HG02943 (cell line): Measurements from ENCODE around the gene DIAPH3.

Experiments used
- ATAC-seq: cut with Tn5 transposase; IDR thresholded peaks from one replicate; pipeline ENCODE4 v1.9.1; 2021; ENCODE audit warnings: mild to moderate bottlenecking, low read depth, moderate library complexity; ENCODE audit not compliant: unreplicated experiment

The DIAPH3 gene

DNA sequence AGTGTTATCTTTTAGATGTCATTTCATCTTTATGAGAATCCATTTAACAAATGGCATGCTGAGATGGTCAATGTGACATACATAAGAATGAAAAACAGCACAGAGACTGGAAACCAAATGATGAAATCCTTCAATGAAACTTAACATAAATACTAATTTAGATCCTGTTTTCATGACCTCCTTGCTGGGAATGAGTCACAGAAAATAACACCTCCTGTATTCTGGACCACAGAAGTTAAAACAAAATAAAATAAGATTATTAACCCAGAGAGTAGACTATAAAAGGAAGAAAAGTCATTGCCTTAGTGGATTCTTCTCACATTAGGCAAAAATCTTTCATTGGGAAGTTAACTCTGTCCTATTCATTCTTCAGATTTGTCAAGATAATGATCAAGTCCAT, 1.6 kb downstream of the DIAPH3 start:
- no peak for ATAC-seq

DNA sequence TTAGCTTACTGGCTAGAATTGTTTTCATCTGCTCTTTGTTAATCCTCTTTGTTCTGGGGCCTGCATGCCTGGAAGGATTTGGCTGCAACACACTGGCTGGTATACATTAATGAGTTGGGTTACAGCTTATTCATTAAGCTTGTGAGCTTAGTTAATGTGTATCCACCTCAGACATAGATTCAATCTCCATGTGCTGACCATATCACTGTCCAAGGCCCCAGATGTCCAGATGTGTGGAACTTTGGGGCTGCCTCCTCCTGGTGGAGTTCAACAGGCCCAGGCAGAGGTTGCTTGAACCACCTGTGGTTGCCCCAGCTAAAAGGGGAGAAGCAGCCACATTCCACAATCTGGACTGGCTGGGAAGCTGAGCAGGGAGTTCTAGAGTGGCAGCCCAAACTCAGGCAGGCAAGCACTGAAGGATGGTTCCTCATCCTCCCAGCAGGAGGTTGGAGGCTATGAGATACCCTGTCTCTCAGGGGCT, 5.4 kb downstream of the DIAPH3 start:
- ATAC-seq: no peak

DNA sequence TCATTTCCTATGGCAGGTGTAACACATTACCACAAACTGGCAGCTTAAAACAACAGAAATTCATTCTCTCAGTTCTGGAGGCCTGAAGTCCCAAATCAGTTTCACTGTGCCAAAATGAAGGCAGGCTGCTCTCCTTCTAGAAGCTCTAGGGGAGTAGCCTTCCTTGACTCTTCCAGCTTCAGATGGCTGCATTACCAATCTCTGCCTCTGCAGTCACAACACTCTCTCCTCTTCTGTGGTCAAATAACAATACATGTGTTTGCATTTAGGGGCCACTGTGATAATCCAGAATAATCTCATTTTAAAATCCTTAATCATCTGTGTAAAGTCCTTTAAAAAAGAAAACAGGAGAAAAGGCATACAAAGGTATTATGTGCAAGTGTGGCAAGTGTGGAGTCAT, 7.8 kb downstream of the DIAPH3 start:
- no peak for ATAC-seq

DNA sequence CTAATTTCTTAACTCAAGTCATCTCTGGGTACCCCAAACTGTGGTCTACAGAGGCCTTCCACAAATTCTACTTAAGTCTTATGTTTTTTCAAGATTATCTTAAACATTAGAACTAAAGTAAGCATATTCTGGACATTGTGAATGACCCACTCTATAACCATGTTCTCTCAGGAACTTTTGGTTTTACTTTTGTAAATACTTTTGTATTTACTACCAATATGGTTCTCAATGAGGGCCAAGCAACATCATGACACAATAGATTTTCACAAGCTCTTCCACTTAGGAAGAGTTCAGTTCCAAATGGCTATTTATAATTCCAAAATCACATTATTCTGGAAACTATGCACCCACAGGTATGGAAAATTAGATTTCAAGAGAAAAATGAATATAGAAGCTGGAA, 10.8 kb downstream of the DIAPH3 start:
- no peak for ATAC-seq

DNA sequence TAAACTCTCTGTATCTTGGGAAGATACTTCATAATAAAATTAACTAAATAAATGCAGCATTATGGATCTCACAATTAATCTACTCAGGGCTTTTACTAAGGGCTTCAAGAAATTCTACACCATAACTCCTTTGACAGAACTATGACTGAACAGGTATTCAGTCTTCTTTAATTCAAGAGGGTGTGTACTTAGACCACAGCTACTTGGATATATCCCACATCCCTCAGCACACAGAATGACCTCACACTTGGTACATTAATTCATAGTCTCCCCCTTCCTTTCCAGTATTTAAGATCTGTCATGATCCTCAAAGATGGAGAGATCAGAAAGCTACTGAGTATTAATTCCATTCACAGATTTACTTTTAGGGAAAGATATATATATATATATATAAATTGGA, 11.6 kb downstream of the DIAPH3 start:
- no peak for ATAC-seq

DNA sequence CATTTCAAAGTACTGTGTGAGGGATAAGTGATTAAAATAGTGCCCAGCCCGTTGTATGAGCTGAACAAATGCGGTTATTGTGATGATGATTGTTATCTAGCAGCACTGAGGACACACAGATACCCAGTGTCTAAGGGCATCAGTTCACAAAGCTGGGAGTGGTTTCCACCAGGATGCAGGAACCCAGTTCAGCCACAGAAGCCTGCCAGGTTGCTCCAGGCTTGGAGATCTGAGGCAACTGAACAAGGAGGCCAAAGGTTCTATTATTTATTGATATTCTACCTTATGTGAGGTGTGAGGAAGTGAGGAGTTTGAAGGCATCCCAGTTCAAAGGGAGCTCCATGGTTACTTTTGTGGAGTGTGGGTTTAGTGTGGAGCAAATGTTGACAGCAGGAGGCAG, 13.2 kb downstream of the DIAPH3 start:
- ATAC-seq: no peak

DNA sequence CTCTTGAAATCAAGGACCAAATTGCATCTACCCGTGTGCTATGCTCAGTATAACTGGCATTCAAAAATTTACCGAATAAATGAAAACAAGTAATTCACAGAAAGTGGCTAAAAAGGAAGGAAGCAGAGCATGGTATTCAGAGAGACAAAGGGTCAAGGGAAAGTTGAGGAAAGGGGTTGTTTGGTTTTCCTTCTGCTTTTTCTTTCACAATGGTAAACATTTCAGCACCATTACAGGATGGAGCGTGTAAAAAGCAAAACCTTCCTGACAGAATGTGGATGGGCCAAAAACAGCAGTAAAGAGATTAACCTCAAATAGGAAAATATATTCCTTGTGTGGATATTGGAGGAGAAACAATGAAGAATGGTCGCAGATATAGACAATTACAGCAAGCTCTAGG, 14.8 kb downstream of the DIAPH3 start:
- ATAC-seq: no peak

DNA sequence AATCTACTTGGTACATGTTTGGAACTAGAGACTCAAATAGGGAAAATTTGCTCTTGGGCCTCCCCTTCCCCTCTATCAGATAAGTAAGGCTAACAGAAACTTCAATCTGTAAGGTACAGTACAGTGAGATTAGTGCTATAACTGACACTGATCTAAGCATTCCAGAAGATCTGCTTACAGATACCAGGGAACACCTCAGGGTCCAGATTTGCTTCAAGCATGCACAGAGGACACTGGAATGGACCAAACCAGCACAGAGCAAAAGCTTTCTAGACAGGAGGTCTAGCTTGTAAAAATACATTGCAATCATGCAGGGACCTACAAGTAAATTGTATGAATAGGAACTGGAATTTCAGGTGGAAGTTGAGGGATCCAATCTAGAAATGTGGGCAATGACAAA, 16.4 kb downstream of the DIAPH3 start:
- no peak for ATAC-seq

DNA sequence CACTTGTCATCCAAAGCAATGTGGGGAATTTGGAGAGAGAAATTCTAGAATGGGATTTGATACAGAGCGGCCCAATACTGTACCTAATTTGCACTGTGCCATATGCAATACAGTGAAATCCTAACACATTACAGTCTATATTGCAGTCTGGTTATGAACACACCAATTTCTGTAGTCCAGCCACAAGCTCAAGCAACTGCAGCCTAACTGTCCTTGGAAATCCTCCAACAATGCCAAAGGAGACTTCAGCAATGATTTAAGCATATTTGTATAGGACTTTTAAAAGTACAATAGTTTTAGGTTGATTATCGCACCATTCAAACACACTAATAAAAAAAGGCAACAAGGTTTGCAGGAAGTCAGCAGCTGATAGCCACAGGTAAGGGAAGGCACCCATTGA, 17.3 kb downstream of the DIAPH3 start:
- ATAC-seq: no peak

DNA sequence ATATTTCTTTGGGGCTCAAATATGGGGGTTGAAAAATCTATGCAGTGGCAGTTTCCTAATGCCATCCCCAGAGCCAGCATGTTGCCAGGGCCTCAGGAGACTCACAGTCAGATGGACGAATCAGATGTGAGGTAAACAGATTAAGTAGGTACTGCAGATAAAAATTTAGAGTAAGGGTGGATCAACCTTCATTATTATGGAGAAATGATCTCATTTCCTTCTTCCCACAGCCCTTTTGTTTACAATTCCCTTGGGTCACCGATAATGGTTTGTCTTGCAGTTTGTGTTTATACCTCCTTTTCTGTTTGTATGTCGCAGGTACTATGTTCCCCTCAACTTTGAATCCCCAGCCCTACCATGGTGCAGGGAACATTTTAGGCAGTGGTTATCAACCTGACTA, 20.0 kb downstream of the DIAPH3 start:
- ATAC-seq: no peak

DNA sequence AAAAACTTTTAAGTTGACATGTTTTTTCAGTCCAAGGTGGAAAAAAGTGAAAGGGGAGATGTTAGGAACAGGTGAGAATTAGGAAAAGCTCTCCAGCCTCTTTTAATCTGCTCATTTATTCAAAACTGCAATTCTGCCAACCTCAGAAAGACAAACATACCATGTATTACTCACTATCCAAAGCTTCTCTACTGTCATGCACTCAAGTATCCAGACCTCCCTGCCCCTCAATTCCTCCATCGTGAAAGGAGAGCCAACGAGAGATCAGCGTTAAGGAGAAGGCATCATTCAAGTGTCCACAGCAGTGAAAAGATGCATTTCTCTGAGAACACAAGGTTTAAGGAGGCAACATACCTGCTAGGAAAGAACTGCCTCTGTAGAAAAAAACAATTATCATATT, 24.5 kb downstream of the DIAPH3 start:
- no peak for ATAC-seq

DNA sequence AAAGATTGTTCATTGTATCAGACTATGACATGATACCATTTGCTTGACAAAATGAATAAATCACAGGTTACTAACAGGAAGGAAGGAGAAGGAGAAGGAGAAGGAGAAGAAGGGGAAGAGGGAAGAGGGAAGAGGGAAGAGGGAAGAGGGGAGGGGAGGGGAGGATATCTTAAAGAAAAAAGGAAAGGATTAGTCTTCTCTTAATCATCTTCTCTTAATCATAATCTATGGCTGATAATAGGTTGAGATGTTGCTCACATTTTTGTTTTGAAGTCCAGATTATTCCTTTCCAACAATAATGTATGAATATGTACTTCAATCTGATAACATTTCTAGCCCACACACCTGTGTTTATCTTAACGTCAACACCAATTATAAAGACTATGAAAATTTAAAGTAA, 25.1 kb downstream of the DIAPH3 start:
- ATAC-seq: no peak

DNA sequence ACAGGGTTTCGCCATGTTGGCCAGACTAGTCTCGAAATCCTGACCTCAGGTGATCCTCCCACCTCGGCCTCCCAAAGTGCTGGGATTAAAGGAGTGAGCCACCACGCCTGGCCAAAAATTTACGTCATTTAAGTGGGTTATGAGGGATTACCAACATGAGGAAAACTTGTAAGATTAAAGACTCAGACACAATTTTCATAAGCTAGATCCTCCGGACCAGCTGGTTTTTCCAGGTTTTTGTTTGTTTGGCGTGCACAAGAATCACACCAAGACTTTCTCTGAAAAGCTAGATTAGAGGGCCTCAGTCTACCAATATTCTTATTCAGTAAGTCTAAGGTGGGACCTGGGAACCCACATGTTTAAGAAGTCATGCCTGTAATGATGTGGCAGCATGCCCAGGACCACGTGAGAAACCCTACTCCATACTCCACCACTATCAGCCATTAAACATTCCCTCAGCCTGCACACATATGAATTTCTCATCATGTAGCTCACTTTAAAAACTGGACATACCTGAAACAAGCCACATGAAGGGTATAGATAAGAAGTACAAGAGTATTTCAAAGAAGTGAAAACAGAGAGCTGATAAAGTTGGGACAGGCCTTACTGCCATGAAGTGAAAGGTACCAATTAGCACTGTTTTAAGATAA, 25.7 kb downstream of the DIAPH3 start:
- no peak for ATAC-seq

DNA sequence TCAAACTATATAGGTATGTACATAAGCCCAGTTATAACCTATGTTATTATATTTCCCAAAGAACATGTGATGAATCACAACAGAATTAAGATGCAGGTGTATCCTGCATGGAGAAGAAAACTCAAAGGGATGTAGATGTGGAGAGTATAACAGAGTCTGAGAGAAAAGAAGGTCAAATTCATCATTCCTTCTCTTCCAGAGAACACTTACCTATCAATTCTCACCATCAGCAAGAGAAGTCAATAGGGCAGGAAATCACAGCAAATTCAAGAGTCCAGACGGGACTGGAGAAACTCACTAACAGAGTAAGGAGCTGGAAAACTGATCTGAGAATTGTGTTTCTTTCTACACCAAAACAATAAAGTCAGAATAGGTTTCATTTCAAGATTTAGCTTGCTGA, 28.4 kb downstream of the DIAPH3 start:
- no peak for ATAC-seq

DNA sequence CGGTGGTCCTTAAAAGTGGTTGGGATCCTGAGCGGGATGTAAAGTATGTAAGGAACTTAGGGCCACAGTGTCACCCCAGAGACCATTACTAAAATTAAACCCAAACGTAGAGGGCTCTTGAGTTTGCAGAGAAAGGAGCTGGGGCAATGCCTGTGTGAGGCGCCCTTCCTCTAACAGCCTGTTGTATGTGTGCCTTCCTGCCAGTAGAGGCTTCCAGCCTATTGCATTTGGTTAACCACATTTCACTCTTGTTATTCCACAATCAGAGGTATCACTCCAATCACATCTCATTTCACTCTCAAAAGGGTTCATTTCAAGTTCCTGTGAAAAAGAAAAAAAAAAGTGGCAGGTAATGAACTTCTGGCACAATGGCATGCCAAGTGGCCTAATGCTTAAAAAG, 29.4 kb downstream of the DIAPH3 start:
- no peak for ATAC-seq

DNA sequence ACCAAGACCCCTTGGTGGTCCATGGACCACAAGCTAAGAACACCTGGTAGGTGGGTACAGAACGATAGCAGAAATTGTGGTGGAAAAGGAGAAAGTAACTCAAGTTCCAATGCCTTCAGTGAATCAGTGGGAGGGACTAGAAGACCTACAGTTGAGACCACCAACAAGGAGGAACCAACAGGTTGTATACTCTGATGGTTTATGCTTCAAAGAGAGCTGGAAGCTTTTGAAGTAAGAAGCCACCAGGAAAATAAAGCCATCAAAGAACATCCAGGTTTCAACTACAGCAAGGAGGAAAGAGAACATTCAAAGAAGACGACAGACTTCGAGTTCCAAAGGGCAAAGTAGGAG, 42.4 kb downstream of the DIAPH3 start:
- no peak for ATAC-seq

DNA sequence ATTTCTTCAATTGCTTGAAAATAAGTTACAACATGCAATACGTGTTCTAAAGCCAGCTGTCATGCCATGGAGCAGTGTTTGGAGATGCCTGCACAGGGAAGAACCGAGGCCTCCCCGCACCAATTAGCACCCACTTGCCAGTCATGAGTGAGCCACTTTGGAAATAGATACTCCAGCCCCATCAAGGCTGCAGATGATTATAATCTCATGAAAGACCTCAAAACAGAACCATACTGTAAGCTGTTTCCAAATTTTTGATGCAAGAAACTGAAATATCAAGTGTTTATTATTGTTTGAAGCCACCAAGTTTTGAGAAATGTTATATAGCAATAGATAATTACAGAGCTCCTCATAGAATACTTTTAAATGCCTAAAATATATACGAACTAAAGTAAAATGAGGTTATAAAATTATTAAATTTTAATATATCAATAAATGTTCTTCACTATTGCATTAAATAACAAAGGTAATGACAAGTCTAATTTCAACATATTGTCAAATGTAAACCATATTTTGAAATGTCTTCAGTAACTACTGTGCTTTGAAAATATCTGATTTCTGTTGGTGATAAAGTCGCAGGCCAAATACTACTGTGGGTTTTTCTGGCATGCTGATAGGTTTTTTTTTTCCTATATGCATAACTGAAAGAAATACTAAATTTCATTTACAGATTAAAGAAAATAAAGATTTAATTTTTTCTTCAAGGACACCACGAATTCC, 43.0 kb downstream of the DIAPH3 start:
- no peak for ATAC-seq

DNA sequence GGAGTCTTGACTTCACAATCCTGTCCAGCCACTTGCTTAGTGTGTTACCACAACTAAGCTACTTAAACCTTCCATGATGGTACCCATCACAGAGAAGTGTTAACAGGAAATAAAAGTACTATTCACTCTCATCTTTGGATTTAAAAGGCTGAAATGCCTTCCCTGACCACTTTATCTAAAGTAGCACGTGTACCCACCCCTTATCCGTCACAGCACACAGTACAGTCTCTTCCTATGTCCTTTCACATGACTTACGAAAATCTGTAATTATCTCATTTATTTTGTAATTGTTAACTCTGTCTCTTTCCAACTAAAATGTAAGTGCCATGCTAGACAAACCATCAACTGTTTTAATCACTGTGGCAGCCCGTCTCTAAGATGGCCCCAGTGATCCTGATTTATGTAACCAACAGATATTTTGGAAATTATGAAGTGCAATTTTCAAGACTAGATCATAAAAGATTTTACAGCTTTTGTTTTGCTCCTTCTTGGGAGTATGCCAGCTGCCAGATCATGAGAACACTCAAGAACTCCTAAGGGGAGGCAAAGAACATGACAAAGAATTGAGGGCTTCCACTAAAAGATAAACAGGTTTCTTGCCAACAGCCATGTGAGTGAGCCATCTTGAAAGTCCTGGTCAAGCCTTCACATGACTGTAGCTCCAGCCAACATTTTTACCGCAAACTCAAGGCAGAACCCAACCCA, 44.9 kb downstream of the DIAPH3 start:
- ATAC-seq: no peak

DNA sequence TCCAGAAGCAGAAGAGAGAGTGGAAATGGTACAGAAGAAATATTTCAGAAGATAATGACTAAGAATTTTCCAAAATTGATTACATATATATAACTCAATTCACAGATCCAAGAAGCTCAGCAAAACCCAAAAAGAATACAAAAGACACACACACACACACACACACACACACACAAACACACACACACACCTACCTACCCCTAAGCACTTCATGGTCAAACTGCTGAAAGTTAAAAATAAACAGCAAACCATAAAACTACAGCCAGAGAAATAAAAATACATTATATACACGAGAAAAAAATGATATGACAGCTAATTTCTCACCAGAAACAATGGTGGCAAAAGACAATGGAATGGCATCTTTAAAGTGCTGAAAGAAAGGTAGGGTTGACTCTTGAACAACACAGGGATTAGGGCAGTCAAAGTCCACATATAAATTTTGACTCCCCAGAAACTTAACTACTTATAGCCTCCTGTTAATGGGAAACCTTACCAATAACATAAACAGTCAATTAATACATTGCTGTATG, 49.2 kb downstream of the DIAPH3 start:
- ATAC-seq: no peak

DNA sequence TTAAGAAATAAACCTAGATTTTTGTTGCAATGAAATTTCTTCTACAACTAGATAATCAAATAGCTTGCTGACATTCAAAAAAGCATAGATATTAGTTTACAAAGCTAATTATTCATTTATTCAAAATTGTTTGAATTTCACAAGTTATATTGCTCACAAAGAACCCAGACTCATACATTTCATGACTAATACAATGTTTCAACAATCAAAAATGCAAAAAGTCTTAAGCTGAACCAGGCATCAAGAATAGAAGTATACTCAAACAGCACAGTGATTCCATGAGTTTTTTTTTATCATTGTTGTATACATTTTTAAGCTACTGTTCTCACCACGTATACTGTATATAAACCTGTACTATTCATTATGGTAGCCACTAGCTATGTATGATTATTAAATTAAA, 51.0 kb downstream of the DIAPH3 start:
- no peak for ATAC-seq

DNA sequence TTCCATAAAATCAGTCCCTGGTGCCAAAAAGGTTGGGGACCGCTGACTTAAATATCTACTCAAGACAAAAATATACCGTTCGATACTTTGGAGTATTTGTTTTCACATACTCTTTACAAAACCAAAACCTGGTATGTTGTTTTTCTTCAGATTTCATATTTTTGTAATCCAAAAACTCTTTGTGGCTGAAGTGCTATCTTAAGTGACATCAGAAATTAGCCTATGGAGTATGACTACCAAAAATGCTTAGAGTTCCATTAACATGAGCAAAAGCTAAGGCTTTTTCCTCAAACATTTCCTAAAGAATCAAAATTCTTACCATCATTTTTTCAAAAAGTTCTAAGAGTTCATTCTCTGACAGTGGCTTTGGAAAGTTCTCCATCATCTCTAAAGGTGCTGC, 52.0 kb downstream of the DIAPH3 start:
- ATAC-seq: no peak

DNA sequence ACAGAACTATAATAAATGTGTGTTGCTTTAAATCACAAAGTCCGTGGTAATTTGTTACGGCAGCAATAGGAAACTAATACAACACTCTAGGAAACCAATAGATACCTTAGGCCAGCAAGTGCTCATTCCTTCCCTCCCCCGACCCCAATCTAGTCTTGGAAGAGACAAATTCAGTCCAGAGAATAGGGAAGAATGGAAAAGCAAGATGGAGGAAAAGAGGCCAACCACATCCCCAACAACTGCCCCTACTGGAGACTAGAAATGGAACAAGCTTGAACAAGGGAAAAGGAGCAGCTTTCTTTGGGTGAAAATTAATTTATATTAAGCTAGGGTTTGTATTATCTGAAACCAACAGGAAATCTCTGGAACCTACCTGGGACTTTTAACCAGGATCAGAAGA, 54.4 kb downstream of the DIAPH3 start:
- ATAC-seq: no peak
